Glomerular visceral epithelial cell (primary cell): ENCODE data around the gene LMX1B.
A peak's percentile ranks its signal among the peaks of the same experiment; 100 is the strongest.

ENCODE experiments used
- DNase-seq: peaks from one replicate; pipeline ENCODE4 v3.0.0-alpha.2; 2016; ENCODE audit errors: extremely low spot score

The LMX1B gene

GRCh38 chr9:126658201-126658825 is 44.6 kb downstream of the LMX1B start:
- no peak for DNase-seq

GRCh38 chr9:126658956-126659555 is 45.3 kb downstream of the LMX1B start:
- no peak for DNase-seq

DNA sequence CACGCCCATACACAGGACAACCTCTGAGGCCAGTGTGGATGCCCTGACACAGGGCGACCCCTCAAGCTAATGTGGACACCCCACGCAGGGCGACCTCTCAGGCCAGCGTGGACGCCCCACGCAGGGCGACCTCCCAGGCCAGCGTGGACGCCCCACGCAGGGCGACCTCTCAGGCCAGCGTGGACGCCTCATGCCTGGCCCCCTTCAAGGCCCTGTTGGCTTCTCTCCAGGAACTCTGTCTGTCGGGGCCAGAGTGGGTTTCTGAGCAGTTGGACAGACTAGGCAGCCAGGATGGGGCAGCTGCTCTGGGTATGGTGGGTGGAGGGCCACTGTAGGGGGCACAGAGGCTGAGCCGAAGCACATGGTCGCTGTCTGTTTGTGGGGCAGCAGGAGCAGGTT is 47.4 kb downstream of the LMX1B start:
- DNase-seq, result no peak

DNA sequence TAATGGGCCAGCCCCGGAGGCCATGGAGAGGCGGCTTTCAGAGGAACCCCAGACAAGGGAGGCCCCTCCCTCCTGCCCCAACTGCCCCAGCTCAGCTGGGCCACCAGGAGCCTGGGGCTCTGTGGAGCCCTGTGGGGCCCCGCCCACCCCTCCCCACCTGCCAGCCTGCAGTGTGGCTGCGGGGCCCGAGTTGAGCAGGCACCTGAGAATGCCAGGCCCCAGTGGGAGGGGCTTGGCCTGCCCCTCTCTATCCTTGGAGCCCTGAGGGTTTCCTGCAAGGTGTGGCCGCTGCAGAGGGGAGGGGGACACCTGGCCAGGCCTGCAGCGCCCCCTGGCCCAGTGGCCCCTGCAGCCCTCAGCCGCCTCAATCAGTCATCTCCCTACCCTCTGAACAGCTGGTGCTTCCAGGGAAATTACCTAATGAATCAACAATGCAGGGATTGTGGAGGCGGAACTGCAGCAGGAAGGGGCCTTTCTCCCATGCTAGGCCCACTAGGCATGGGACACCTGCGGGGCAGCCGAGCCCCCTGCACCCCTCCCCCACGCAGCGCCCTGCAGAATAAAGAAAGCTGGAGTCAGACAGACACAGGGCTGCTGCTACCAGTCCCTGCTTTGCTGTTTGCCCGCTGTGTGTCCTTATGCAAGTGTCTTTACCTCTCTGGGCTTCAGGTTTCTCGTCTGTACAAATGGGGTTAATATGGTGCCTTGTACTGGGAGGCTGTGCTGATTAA is 48.0 kb downstream of the LMX1B start:
- DNase-seq, result peak; percentile 31

DNA sequence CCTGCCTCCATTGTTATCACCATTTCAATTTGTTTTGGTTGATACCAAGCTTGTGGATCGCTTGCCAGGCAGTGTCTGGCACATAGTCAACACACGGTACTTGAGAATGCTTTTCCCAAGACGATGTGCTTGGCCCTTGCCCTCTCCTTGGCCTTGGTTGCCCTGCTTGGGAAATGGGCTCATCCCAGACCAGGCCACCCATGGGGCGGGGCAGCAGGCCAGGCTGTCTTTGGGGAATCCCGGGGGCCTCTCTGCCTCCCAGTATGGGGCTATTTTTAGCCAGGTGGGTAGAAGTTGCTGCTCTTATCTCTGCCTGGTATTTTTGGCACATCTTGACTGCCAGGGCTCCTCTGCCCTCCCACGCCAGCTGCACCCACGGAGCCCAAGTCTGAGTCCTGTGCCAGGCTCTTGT is 49.9 kb downstream of the LMX1B start:
- no peak for DNase-seq

GRCh38 chr9:126664900-126665643 is 51.3 kb downstream of the LMX1B start:
- no peak for DNase-seq

DNA sequence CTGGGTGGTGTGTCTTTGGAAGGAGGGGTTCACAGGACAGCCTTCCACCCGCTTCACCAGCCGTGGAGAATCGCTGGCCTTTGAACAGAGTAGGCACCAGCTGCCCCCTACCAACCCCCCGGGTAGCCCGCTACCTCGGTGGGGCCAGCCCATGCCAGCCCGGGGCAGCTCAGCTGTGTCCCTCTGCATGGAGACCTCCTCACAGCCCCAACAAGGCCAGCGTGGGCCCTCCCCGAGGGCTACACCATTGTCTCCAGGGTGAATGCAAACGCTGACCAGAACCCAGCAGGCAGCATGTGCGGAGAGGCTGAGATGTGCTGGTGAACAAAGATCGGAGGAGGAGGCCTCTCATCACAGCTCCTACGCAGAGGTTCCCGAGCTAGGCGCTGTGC is 51.9 kb downstream of the LMX1B start:
- DNase-seq, result no peak

DNA sequence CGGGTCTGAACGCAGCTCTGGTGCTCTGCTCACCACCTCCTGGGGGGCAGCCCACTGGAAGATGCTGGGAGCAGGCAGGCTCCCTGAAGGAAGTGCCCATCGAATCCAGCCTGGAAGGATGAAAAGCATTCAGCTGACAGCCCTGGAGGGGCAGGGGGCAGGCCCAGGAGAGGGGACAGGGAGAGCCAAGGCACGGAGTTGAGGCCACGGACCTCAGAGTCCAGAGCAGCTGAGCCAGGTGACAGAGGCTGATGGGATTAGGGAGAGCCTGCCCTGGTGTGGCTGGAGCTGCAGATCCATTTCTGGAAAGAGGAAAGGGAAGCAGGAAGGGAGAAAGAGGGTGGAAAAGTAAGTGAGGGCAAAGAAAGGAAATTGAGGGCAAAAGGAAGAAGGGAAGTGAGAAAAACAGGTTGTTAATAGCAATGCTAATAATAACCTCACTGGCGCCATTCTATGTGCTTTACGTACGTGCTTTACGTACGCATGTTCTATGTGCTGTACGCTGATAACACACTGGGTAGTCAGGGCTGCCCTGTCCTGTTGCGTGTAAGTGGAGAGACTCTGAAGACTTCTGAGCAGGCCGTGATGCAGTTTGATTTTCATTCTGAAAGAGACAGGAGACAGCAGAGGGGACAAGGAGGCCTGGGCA is 52.6 kb downstream of the LMX1B start:
- DNase-seq, result no peak

- DNase-seq, result no peak
Measured at GRCh38 chr9:126667190-126668055, 53.7 kb downstream of the LMX1B start.

DNA sequence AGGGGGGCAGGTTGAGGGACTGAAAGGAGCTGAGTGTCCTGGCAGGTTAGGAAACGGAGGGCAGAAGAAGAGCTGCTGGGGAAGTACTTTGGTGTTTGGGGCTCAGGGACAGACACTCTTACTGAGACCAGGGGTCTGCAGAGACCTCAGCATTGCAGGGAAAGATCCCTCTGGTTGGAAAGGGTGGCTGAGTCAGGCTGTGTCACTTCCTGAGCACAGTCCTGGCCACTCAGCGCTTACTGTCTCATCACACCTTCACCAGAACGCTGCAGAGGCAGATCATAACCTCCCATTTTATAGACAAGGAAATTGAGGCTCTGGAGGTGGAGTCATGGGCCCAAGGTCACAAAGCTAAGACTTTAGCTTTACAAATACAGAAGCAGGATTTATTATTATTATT is 54.3 kb downstream of the LMX1B start:
- no peak for DNase-seq

DNA sequence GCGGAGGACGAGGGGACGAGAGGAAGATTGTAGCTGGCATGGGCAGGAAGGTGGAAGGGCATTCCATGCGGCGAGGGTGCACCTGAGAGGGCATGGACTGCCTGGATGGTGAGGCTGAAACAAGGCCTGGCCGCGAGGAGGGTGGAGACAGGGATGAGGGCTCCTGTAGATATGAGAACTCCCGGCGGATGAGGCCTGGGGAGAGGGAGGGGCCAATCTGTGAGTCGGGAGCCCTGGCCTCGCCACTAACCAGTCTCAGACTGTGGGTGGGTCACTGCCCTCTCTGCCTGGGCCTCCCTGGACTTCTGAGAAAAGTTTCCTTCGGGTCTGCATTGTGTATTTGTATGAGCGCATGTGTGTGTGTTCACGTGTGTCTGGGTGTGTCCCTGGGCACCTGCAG is 55.4 kb downstream of the LMX1B start:
- no peak for DNase-seq

DNA sequence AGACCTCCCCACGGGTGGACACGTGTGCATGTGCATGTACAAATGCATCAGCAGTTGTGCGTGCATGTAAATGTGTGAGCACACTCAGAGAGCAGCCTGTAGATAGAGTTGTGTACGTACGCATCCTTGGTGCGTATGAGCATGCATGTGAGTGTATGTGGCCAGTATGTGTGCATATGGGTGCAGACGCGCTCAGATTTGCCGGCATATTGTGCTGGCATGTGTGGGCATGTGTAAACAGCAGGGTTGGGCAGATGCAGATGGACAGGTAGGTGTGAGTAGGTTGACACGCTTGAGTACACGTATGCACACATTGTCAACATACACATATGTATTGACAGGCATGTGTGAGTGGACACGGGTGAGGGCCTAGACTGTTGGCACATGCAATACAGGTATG is 56.5 kb downstream of the LMX1B start:
- DNase-seq, result no peak

DNA sequence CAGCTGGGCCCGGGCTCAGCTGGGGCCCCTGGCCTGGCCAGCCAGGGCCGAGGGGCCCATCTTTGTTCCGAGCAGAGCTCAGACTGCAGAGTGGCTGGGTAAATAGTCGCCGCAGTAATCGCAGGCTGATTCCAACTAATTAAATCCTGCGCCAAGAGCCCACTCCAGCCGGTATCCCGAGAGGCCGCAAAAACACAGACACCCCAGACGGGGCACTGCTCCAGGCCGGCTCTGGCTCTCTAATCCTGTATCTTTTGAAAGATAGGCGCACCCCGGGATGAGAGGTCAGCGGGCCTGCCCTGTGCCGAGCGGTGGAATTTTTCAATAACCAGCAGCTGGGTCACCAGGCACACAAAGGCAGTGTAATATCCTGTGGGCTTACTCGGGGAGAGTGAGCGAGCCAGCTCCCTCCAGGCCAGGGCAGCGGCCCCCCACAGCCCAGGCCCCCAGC is 57.7 kb downstream of the LMX1B start:
- DNase-seq, result no peak

- no peak for DNase-seq
Measured at GRCh38 chr9:126671983-126672382, 58.3 kb downstream of the LMX1B start.

GRCh38 chr9:126672634-126673284 is 59.0 kb downstream of the LMX1B start:
- DNase-seq, result no peak

- no peak for DNase-seq
Measured at GRCh38 chr9:126673689-126674364, 60.1 kb downstream of the LMX1B start.

DNA sequence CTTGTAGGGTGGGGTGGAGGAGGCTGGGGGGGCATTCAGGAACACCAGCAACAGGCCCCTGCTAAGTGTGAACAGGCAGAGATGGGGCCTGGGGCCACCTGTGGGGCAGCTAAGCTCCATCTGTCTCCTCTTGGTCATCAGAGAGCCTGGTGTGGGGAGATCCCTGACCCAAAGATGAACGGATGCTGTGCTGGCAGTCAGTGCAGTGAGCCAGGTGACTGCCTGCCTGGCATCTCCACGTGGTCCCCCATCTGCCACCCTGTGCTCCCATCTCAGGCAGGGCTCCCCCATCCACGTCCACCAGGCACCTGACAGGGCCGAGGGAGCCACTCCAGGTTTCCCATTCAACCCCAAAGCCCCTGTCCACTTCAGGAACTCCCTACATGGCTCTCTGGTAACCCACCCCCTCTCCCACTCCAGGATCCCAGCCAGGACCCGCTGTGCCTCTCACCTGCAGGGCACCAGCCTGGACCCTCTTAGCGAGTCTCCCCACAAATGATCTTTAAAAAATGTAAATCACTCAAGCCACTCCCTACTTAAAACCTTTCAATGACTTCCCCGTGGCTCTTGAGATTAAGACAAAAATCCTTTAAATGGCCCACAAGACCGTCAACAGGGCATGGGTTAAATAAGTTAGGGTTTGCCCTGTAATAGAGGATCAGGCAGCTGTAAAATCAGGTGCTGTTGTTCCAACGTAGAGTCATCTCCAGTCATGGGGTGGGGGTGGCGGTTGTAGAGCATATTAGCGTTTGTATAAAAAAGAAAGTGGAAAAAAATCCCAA is 60.8 kb downstream of the LMX1B start:
- no peak for DNase-seq

GRCh38 chr9:126675147-126675467 is 61.4 kb downstream of the LMX1B start:
- no peak for DNase-seq

DNA sequence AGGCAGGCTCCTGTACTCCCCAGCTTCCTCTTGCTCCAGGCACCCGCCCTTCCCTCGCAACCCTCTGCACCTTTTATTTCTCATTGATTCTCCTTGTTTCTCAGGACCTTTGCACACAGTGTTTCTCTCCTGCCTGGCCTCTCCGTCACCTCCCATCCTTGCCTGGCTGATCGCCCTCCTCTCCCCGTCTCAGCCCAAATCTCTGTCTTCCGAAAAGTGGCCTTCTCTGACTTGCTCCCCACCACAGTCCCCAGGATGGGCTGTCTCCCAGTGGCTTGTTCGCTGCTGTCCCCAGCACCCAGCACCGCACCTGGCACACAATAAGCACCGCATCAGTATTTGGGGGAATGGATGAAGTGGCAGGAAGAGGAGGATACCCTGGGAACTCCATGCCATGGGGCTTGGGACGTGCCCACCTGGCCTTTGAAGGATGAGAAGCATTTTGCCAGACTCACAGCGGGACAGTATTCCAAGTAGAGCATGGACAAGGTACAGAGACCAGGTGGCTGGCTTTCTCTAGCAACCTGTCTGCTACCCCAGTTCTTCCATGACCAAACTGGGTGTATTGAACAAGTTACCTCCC is 62.5 kb downstream of the LMX1B start:
- DNase-seq, result no peak
